H1 (cell line): Measurements from ENCODE around the gene E2F8. TPM values are rescaled to one million over a fixed set of nuclear protein-coding genes. Genes with fewer than 3 reads are reported as not detected.

ENCODE experiments used
- CTCF ChIA-PET: fragments of 300-600 bp; sonication (Branson Sonifier 250); formaldehyde crosslinking; loops from one replicate; lab custom pipeline; 2021; ENCODE audit not compliant: partially characterized antibody; lab: Charles Lee
- POLR2A ChIA-PET: fragments of 300-600 bp; sonication (Branson Sonifier 250); formaldehyde crosslinking; loops from one replicate; lab custom pipeline; 2021; ENCODE audit warnings: inconsistent platforms; ENCODE audit not compliant: partially characterized antibody; lab: Charles Lee
- DNase-seq, 2 experiments: peaks; one replicate each; pipeline versions ENCODE4 v3.0.0 to v3.0.0-alpha.2; 2010 to 2022; ENCODE audit warnings: low spot score in 2 of 2, low read depth in 1 of 2, mixed read lengths in 1 of 2
- FAIRE-seq: peaks from 2 replicates; lab custom pipeline; 2011; peaks lifted over from hg19 to GRCh38; lab: Jason Lieb, UNC
- H2AFZ ChIP-seq: 2 replicates; pipeline ENCODE4 v1.8.1; 2012; ENCODE audit warnings: low read length, inconsistent platforms
- H2AK5ac ChIP-seq: 2 replicates; pipeline ENCODE4 v1.6.1; 2013; ENCODE audit warnings: low read depth, low read length
- H2BK120ac ChIP-seq: replicated peaks from 2 replicates; pipeline ENCODE3; 2013; ENCODE audit warnings: low read depth, low read length, inconsistent platforms
- H2BK12ac ChIP-seq: 2 replicates; pipeline ENCODE4 v1.6.1; 2013; ENCODE audit warnings: low read depth, low read length
- H2BK15ac ChIP-seq: 2 replicates; pipeline ENCODE4 v1.6.1; 2013; ENCODE audit warnings: low read length
- H2BK20ac ChIP-seq: 2 replicates; pipeline ENCODE4 v1.6.1; 2013; ENCODE audit warnings: low read length
- H2BK5ac ChIP-seq: 2 replicates; pipeline ENCODE4 v1.6.1; 2013; ENCODE audit warnings: low read depth, low read length
- H3K14ac ChIP-seq: 2 replicates; pipeline ENCODE4 v1.6.1; 2013; ENCODE audit warnings: inconsistent platforms; ENCODE audit not compliant: insufficient read length
- H3K18ac ChIP-seq: 2 replicates; pipeline ENCODE4 v1.6.1; 2013; ENCODE audit warnings: low read length; ENCODE audit errors: extremely low read depth
- H3K23ac ChIP-seq: 2 replicates; pipeline ENCODE4 v1.6.1; 2013; ENCODE audit warnings: inconsistent platforms; ENCODE audit not compliant: insufficient read length
- H3K23me2 ChIP-seq: 2 replicates; pipeline ENCODE4 v1.6.1; 2013; ENCODE audit warnings: low read depth, low read length
- H3K27ac ChIP-seq: 2 replicates; pipeline ENCODE4 v1.6.1; 2011; ENCODE audit warnings: low read depth, low read length, inconsistent platforms
- H3K27me3 ChIP-seq, 4 experiments: replicated peaks in 1 of 4; 1 replicate in 1 of 4; 2 replicates in 3 of 4; pipeline versions ENCODE4 v1.6.1 to v1.8.1; 2011 to 2013; ENCODE audit warnings: low read length in 3 of 4, mild to moderate bottlenecking in 3 of 4, inconsistent platforms in 2 of 4, mixed read lengths in 2 of 4, moderate library complexity in 1 of 4; ENCODE audit not compliant: control insufficient read depth in 3 of 4, insufficient read depth in 3 of 4; ENCODE audit errors: extremely low read depth in 1 of 4
- H3K36me3 ChIP-seq, 4 experiments: 2 replicates each; pipeline versions ENCODE4 v1.6.1 to v1.8.1; 2011 to 2013; ENCODE audit warnings: mild to moderate bottlenecking in 4 of 4, low read length in 3 of 4, moderate library complexity in 2 of 4, control low read depth in 1 of 4, inconsistent platforms in 1 of 4; ENCODE audit not compliant: insufficient read depth in 4 of 4, control insufficient read depth in 2 of 4
- H3K4ac ChIP-seq: replicated peaks from 2 replicates; pipeline ENCODE3; 2013; ENCODE audit warnings: low read length, low read depth, mixed read lengths, inconsistent platforms; ENCODE audit not compliant: insufficient read length
- H3K4me1 ChIP-seq, 4 experiments: replicated peaks in 1 of 4; 1 replicate in 1 of 4; 2 replicates in 3 of 4; pipeline versions ENCODE4 v1.6.1 to v1.8.1; 2011 to 2013; ENCODE audit warnings: low read length in 3 of 4, inconsistent platforms in 2 of 4, mixed read lengths in 1 of 4; ENCODE audit not compliant: insufficient read depth in 4 of 4, control insufficient read depth in 3 of 4
- H3K4me2 ChIP-seq, 2 experiments: 2 replicates each; pipeline versions ENCODE4 v1.6.1 to v1.8.1; 2011 to 2013; ENCODE audit warnings: low read depth in 2 of 2, low read length in 2 of 2, control low read depth in 1 of 2, inconsistent platforms in 1 of 2, mild to moderate bottlenecking in 1 of 2; ENCODE audit not compliant: insufficient read depth in 1 of 2
- H3K4me3 ChIP-seq, 4 experiments: fragments of 200-600, 300-600 bp in 1 of 4; sonication (generic), shearing (Covaris generic), sonication (Bioruptor Twin) in 1 of 4; 2 replicates each; pipeline versions ENCODE4 v1.5.1 to v1.8.1; 2011 to 2016; ENCODE audit warnings: low read length in 4 of 4, low read depth in 3 of 4, control low read depth in 2 of 4, inconsistent platforms in 2 of 4, mild to moderate bottlenecking in 2 of 4, mixed read lengths in 1 of 4, moderate library complexity in 1 of 4; ENCODE audit not compliant: insufficient read depth in 2 of 4; ENCODE audit errors: extremely low read depth in 1 of 4
- H3K56ac ChIP-seq: replicated peaks from 2 replicates; pipeline ENCODE3; 2013; ENCODE audit warnings: low read depth, mild to moderate bottlenecking, mixed read lengths, low read length, inconsistent platforms; ENCODE audit not compliant: insufficient read length
- H3K79me1 ChIP-seq: 2 replicates; pipeline ENCODE4 v1.6.1; 2013; ENCODE audit warnings: low read depth, low read length, control low read depth
- H3K79me2 ChIP-seq, 2 experiments: 2 replicates each; pipeline versions ENCODE4 v1.6.1 to v1.8.1; 2012 to 2013; ENCODE audit warnings: low read length in 2 of 2, mild to moderate bottlenecking in 2 of 2, inconsistent platforms in 1 of 2; ENCODE audit not compliant: insufficient read depth in 2 of 2, control insufficient read depth in 1 of 2
- H3K9ac ChIP-seq, 4 experiments: replicated peaks in 1 of 4; 1 replicate in 1 of 4; 2 replicates in 3 of 4; pipeline versions ENCODE4 v1.6.1 to v1.8.1; 2011 to 2013; ENCODE audit warnings: low read depth in 3 of 4, low read length in 3 of 4, control low read depth in 2 of 4, mild to moderate bottlenecking in 2 of 4, moderate library complexity in 2 of 4, inconsistent platforms in 1 of 4; ENCODE audit errors: extremely low read depth in 1 of 4
- H3K9me3 ChIP-seq, 2 experiments: 2 replicates each; pipeline versions ENCODE4 v1.6.1 to v1.8.1; 2012 to 2013; ENCODE audit warnings: mild to moderate bottlenecking in 2 of 2, moderate library complexity in 2 of 2, control low read depth in 1 of 2, inconsistent platforms in 1 of 2, low read depth in 1 of 2, low read length in 1 of 2, mixed read lengths in 1 of 2; ENCODE audit not compliant: insufficient read depth in 2 of 2
- H4K20me1 ChIP-seq, 2 experiments: replicated peaks in 1 of 2; 2 replicates each; pipeline versions ENCODE3 to v1.8.1; 2011 to 2013; ENCODE audit warnings: inconsistent platforms in 2 of 2, low read length in 2 of 2, mild to moderate bottlenecking in 1 of 2; ENCODE audit not compliant: insufficient read depth in 2 of 2, control insufficient read depth in 1 of 2
- H4K5ac ChIP-seq: 2 replicates; pipeline ENCODE4 v1.6.1; 2013; ENCODE audit warnings: low read length, low read depth, mixed read lengths, inconsistent platforms; ENCODE audit not compliant: insufficient read length
- H4K8ac ChIP-seq: 2 replicates; pipeline ENCODE4 v1.8.0; 2013; ENCODE audit warnings: mild to moderate bottlenecking, moderate library complexity, low read length, inconsistent platforms; ENCODE audit not compliant: insufficient read depth; ENCODE audit errors: extremely low read depth
- H4K91ac ChIP-seq: replicated peaks from 2 replicates; pipeline ENCODE3; 2013; ENCODE audit warnings: low read length, mixed read lengths, inconsistent platforms; ENCODE audit not compliant: insufficient read length
- CHD1 ChIP-seq: IDR thresholded peaks from 2 replicates; pipeline ENCODE4 v1.6.1; 2012; ENCODE audit warnings: low read depth, low read length, improper control_type of control experiment
- EP300 ChIP-seq, 2 experiments: IDR thresholded peaks; 1 replicate in 1 of 2; 2 replicates in 1 of 2; pipeline ENCODE4 v1.6.1; 2011 to 2012; ENCODE audit warnings: low read depth in 2 of 2, low read length in 2 of 2, mild to moderate bottlenecking in 2 of 2, borderline replicate concordance in 1 of 2, inconsistent platforms in 1 of 2, moderate library complexity in 1 of 2
- FOSL1 ChIP-seq: IDR thresholded peaks from 2 replicates; pipeline ENCODE4 v1.6.1; 2011; ENCODE audit warnings: mild to moderate bottlenecking, low read depth, low read length, moderate library complexity; ENCODE audit not compliant: insufficient read depth
- JUND ChIP-seq: IDR thresholded peaks from 2 replicates; pipeline ENCODE4 v1.6.1; 2011; ENCODE audit warnings: mild to moderate bottlenecking, improper control_type of control experiment, low read length
- PHF8 ChIP-seq: fragments of 200-600 bp; sonication (generic); conservative IDR thresholded peaks from 2 replicates; pipeline ENCODE4 v1.7.1; 2012; ENCODE audit warnings: low read depth, mild to moderate bottlenecking, inconsistent platforms, low read length, moderate library complexity
- RAD21 ChIP-seq, 2 experiments: IDR thresholded peaks in 1 of 2; conservative IDR thresholded peaks in 1 of 2; 2 replicates each; pipeline ENCODE4 v1.6.1; 2011; ENCODE audit warnings: low read depth in 2 of 2, low read length in 2 of 2, improper control_type of control experiment in 1 of 2, inconsistent platforms in 1 of 2, mild to moderate bottlenecking in 1 of 2, moderate library complexity in 1 of 2
- RNF2 ChIP-seq: fragments of 200-900, 300-1000 bp; sonication (generic); IDR thresholded peaks from 2 replicates; pipeline ENCODE4 v1.7.1; 2016; ENCODE audit warnings: borderline replicate concordance, low read depth, mild to moderate bottlenecking, antibody characterized with exemption, low read length; ENCODE audit not compliant: poor library complexity, severe bottlenecking; ENCODE audit errors: missing control alignments
- RXRA ChIP-seq: IDR thresholded peaks from 2 replicates; pipeline ENCODE4 v1.6.1; 2011; ENCODE audit warnings: low read depth, mild to moderate bottlenecking, low read length, moderate library complexity; ENCODE audit not compliant: insufficient read depth
- SIN3A ChIP-seq, 2 experiments: IDR thresholded peaks in 1 of 2; conservative IDR thresholded peaks in 1 of 2; 2 replicates each; pipeline ENCODE4 v1.6.1; 2011 to 2012; ENCODE audit warnings: low read length in 2 of 2, improper control_type of control experiment in 1 of 2, low read depth in 1 of 2, mild to moderate bottlenecking in 1 of 2
- SRF ChIP-seq: IDR thresholded peaks from 2 replicates; pipeline ENCODE4 v1.6.1; 2011; ENCODE audit warnings: mild to moderate bottlenecking, low read depth, low read length, moderate library complexity
- USF2 ChIP-seq: IDR thresholded peaks from 2 replicates; pipeline ENCODE4 v1.6.1; 2011; ENCODE audit warnings: low read length, improper control_type of control experiment
- YY1 ChIP-seq: IDR thresholded peaks from 2 replicates; pipeline ENCODE4 v1.6.1; 2011; ENCODE audit warnings: low read depth, mild to moderate bottlenecking, low read length
- WGBS, 2 experiments: shearing (Covaris generic) in 1 of 2; methylation state at CpG; one replicate each; pipeline versions ENCODE4 v1.1.6 to v1.1.7; 2013 to 2015; ENCODE audit warnings: low lambda C conversion rate in 2 of 2, mixed read lengths in 2 of 2, inconsistent platforms in 1 of 2, low coverage in 1 of 2, missing lambda C conversion rate in 1 of 2; ENCODE audit not compliant: insufficient replicate concordance in 2 of 2, insufficient coverage in 1 of 2, insufficient read length in 1 of 2; ENCODE audit errors: extremely low coverage in 1 of 2, missing lambda C conversion rate in 1 of 2; 5-methylcytosine and 5-hydroxymethylcytosine counted together
- polyA plus RNA-seq, 7 experiments: library from polyadenylated mRNA; depleted of rRNA in 3 of 7; stranded (reverse) in 5 of 7; unstranded in 2 of 7; fragments of >200 nt in 5 of 7; fragments of 200-250 nt in 2 of 7; gene quantifications; 1 replicate in 5 of 7; 2 replicates in 1 of 7; 4 replicates in 1 of 7; pipeline versions ENCODE4 v1.2.1 to v1.2.3, GENCODE V29; 2011 to 2013; ENCODE audit warnings: missing spikeins in 2 of 7, mixed read lengths in 2 of 7
- total RNA-seq: library from RNA; stranded (reverse); fragmentation: NEBNext Ultra II Directional; extraction: Animal tissue kit (Norgen Biotek cat#: 25700); gene quantifications from 2 replicates; pipeline ENCODE4 v1.2.1, GENCODE V29; 2021

E2F8 gene
- total and polyA plus RNA-seq, 2 of the 8 experiments (the other 6 are each of a cell fraction or from before 2014, with no cell fraction given): 5.4 to 11.4 TPM

GRCh38 chr11:19185036-19185435 is 55.7 kb downstream of the E2F8 start:
- POLR2A ChIA-PET: no interaction called here
- H3K27ac ChIP-seq: no peak overlapping the region
- TF ChIP-seq RAD21 (IDR thresholded peaks at IDR 0.05 in 1 of 2, conservative IDR thresholded peaks at IDR 0.05 in 1 of 2; ENCODE audit: low read depth in 2 of 2, low read length in 2 of 2) (no peak), SIN3A (conservative IDR thresholded peaks at IDR 0.05 in 1 of 2, IDR thresholded peaks at IDR 0.05 in 1 of 2; ENCODE audit: low read depth in 1 of 2, low read length in 2 of 2) (no peak), RXRA (no peak), USF2 (no peak), YY1 (no peak), EP300 (IDR thresholded peaks at IDR 0.05; ENCODE audit: borderline replicate concordance in 1 of 2, low read depth in 2 of 2, low read length in 2 of 2) (no peak), FOSL1 (no peak), CHD1 (no peak), RNF2 (no peak), SRF (no peak), JUND (no peak), PHF8 (no peak)

More at GRCh38 chr11:19185036-19185435, 55.7 kb downstream of the E2F8 start:
- Histone ChIP-seq H2BK120ac (no peak overlapping the region), H2BK20ac (no peak overlapping the region), H3K4me2 (no peak overlapping the region), H3K23ac (no peak overlapping the region), H3K36me3 (no peaks in the 10 kb centered on the region), H2AFZ (no peak overlapping the region), H3K4me3 (no peak overlapping the region), H3K14ac (no peak overlapping the region), H2BK12ac (no peak overlapping the region), H3K4ac (no peak overlapping the region), H2BK5ac (no peak overlapping the region), H3K79me1 (no peaks in the 10 kb centered on the region), H2AK5ac (no peak overlapping the region), H2BK15ac (no peak overlapping the region), H4K20me1 (no peaks in the 10 kb centered on the region), H3K18ac (no peak overlapping the region), H4K5ac (no peak overlapping the region), H3K4me1 (peaks cover 0 to 1% (median 0%) of the 10 kb centered on the region in 4 experiments; a peak in 2 of 7 replicates), H3K23me2 (no peaks in the 10 kb centered on the region), H3K56ac (no peak overlapping the region), H3K9me3 (no peaks in the 10 kb centered on the region), H3K27me3 (no peaks in the 10 kb centered on the region; a peak in 1 of 7 replicates), H4K91ac (no peak overlapping the region), H4K8ac (no peak overlapping the region), H3K79me2 (no peaks in the 10 kb centered on the region), H3K9ac (no peak overlapping the region)
- FAIRE-seq (no peak), DNase-seq (no peak)
- WGBS, 2 experiments: 93% methylated on average over 2 of the region's 2 CpGs; no CpG with 5 or more reads in 1 of the 2 experiments
- CTCF ChIA-PET: no interaction called here
